DMS79 (cell line): Measurements from ENCODE around the gene KCNK5.

Experiments
- DNase-seq: peaks from one replicate; lab custom pipeline; 2025; lab: John Stamatoyannopoulos, UW

Gene KCNK5

GRCh38 chr6:39171489-39172376, 57.5 kb downstream of the KCNK5 start:
- DNase-seq = no peak

DNA sequence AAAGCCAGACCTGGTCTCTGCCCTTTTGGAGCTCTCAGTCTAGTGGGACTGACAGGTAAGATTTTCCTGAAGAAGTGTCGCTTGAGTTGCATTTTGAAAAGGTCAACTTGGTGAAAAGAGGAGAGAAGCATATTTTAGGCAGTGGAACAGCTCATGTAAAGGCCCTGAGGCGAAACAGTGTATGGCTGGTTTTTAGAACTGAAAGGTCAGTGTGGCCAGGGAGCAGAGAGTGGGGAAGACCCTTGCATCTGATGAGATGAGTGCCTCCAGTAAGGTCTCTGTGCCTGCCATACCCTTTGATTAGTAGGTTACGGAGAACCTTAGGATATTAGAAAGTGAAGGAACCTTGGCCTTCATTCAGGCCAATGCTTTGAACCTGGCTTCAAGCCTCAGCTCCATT, 58.4 kb downstream of the KCNK5 start:
- DNase-seq = no peak

- no peak for DNase-seq
These were observed 58.9 kb downstream of the KCNK5 start for GRCh38 chr6:39170389-39170788.

DNA sequence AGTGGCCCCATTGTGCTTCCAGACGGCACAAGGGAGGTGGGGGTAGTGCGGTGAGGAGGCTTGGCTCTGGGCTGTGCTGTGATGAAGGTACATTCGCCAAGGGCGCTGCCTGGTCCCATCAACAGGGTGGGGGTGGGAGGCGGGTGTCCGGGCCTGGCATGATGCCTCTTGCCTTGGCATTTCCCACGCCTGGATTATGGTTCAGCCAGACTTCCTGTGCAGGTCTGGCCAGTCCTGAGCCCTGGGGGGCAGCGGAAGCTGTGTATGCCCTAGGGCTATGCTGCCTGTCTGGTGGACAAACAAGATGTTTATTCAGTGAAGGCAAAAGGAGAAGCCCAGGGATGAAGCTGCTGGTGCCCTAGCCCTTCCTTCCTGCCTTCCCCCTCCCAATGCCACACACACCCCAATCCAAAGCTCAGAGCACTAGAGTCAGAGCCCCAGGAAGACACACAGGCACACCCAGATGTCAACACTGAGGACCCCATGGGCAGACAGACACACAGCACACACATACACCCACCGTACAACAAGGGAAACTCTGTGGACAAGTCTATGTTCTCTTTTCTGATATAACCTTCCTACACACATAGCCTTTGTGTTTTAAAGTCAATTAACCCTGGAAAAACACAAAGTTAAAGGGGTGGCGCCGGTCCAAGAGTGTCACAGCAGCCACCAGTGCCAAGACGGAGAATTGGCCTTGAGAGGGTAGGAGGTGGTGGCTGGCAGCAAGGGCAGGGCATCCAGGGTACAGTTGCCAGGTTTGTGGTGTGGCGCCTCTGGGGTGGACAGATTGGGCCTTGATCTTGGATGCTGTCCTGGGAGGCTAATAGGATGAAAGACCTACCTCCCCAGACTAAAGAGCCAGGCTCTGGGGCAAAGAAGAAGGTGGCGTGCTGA, 59.6 kb downstream of the KCNK5 start:
- peak; percentile 9 for DNase-seq

GRCh38 chr6:39167866-39168625, 61.2 kb downstream of the KCNK5 start:
- no peak for DNase-seq

GRCh38 chr6:39167321-39167720, 62.0 kb downstream of the KCNK5 start:
- DNase-seq = no peak

- no peak for DNase-seq
These were observed 62.4 kb downstream of the KCNK5 start for GRCh38 chr6:39166912-39167290.

GRCh38 chr6:39166189-39166911, 62.9 kb downstream of the KCNK5 start:
- peak; percentile 84 for DNase-seq

DNA sequence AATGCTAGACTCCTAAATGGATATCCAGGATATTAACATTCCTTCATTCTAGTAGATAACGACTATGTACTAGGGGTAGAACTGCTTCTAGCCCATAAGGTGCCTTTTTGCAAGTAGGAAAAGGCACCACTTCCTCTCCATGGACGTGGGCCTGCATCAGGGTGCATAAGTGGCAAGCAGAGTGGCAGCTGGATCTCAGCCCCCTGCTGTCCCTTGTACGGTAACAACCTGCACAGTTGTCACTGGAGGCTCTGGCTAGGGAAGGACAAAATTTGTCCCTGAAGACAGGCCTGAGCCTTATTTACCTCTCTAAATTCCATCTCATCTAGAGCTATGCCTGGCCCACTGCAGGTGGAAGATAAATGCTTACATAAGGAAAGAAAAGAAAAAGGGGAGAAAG, 71.8 kb downstream of the KCNK5 start:
- DNase-seq = no peak

DNA sequence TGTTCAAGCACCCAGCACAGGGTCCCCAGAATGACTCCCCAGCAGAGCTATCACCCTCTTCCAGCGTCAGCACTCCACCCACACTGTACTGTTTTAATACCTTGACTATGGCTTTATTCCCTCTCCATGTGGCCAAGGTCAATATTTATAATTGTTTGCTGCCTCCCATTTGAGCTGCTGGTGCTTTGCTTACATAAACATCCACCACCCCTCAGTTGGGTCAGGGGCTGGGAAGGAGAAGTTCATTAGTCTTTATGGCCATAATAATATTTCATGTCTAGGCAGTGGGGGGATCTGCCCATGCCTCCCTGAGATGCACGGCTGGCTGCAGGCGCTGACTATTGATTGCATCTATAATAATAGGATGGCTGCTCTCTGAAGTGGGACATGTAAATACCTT, 72.5 kb downstream of the KCNK5 start:
- no peak for DNase-seq

DNA sequence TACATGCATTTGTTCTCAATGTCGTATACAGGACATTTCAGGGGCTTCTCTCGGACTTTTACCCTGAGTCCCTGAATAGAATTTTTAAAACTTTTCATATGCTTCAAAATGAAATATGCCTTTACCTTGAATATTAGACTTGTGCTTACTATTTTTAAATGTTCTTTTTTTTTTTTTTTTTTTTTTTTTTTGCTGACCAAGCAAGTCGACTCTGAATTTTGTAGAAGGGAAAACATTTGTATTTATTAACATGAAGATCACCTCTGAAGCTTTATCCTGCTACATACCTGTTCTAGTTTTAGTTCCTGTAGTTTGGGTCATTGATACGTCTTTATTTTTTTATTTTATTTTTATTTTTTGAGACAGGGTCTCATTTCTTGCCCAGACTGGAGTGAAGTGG, 74.6 kb downstream of the KCNK5 start:
- no peak for DNase-seq

- no peak for DNase-seq
These were observed 75.4 kb downstream of the KCNK5 start for GRCh38 chr6:39153766-39154397.

- no peak for DNase-seq
These were observed 77.0 kb downstream of the KCNK5 start for GRCh38 chr6:39152262-39152661.

DNA sequence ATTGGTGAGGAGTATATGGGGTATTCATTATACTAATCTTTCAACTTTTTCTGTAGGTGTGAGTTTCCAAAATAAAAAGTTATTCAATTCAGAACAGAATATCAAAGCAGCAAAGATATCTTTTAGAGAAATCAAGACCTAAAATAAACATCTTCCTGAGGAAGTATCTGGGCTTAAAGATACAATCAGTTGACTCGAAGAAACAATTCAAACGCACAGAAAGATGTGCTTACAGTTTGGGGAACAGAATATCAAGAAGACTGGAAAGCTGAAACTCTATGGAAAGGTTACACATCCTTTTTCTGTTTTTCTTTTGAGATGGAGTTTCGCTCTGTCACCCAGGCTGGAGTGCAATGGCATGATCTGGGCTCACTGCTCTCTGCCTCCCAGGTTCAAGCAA, 78.1 kb downstream of the KCNK5 start:
- DNase-seq = no peak

- no peak for DNase-seq
These were observed 84.6 kb downstream of the KCNK5 start for GRCh38 chr6:39144481-39145173.

GRCh38 chr6:39143238-39143930, 85.9 kb downstream of the KCNK5 start:
- DNase-seq = peak; percentile 21

- DNase-seq = no peak
These were observed 88.6 kb downstream of the KCNK5 start for GRCh38 chr6:39140556-39141167.
